ENCODE measurements around the gene ANKRD37.

Gene ANKRD37

GRCh38 chr4:185424905-185425646 lies 28.4 kb downstream of the ANKRD37 start:
- peak; percentile 42 for DNase-seq (ENCODE audit: low spot score)

GRCh38 chr4:185425647-185426352 lies 29.2 kb downstream of the ANKRD37 start, which contains the start of gene UFSP2:
Gene UFSP2 (minus strand): TSS chr4:185425964. CDS start chr4:185425868, 96 bp downstream.
- peak; percentile 93 for DNase-seq (ENCODE audit: low spot score)

- DNase-seq (ENCODE audit: low spot score) = no peak
Observed at GRCh38 chr4:185426960-185427688, 30.5 kb downstream of the ANKRD37 start.

- DNase-seq (ENCODE audit: low spot score) = no peak
Observed at GRCh38 chr4:185429660-185430059, 33.0 kb downstream of the ANKRD37 start.

- DNase-seq (ENCODE audit: low spot score) = no peak
Observed at GRCh38 chr4:185435466-185435865, 38.8 kb downstream of the ANKRD37 start.

- no peak for DNase-seq (ENCODE audit: low spot score)
Observed at GRCh38 chr4:185437809-185438208, 41.2 kb downstream of the ANKRD37 start.

- no peak for DNase-seq (ENCODE audit: low spot score)
Observed at GRCh38 chr4:185441479-185441878, 44.8 kb downstream of the ANKRD37 start.

- DNase-seq (ENCODE audit: low spot score) = no peak
Observed at GRCh38 chr4:185445209-185445608, 48.6 kb downstream of the ANKRD37 start.
